Liver (tissue), 3 donors: ENCODE data around the gene CROCC2.

Source experiments
- EGR1 ChIP-seq, 2 donors: IDR thresholded peaks; 2 replicates each; pipeline ENCODE4 v1.6.1; 2016 to 2018; ENCODE audit warnings: antibody characterized with exemption in 2 of 2, low read depth in 2 of 2
- GABPA ChIP-seq, 2 donors: IDR thresholded peaks in 1 of 2; conservative IDR thresholded peaks in 1 of 2; 2 replicates each; pipeline ENCODE4 v1.6.1; 2016; ENCODE audit warnings: antibody characterized with exemption in 2 of 2, mild to moderate bottlenecking in 1 of 2, moderate library complexity in 1 of 2
- JUND ChIP-seq, 2 donors: IDR thresholded peaks; 2 replicates each; pipeline ENCODE4 v1.6.1; 2016; ENCODE audit warnings: antibody characterized with exemption in 2 of 2
- RAD21 ChIP-seq, 2 donors: IDR thresholded peaks; 2 replicates each; pipeline ENCODE4 v1.6.1; 2016; ENCODE audit warnings: antibody characterized with exemption in 2 of 2, mild to moderate bottlenecking in 2 of 2
- RXRA ChIP-seq, 2 donors: IDR thresholded peaks; 2 replicates each; pipeline ENCODE4 v1.6.1; 2017 to 2018; ENCODE audit warnings: antibody characterized with exemption in 2 of 2, mild to moderate bottlenecking in 1 of 2
- SP1 ChIP-seq: IDR thresholded peaks from 2 replicates; pipeline ENCODE4 v1.6.1; 2018; ENCODE audit warnings: antibody characterized with exemption, mild to moderate bottlenecking
- TAF1 ChIP-seq: conservative IDR thresholded peaks from 2 replicates; pipeline ENCODE4 v1.6.1; 2016; ENCODE audit warnings: antibody characterized with exemption, mild to moderate bottlenecking
- YY1 ChIP-seq: IDR thresholded peaks from 2 replicates; pipeline ENCODE4 v1.6.1; 2016; ENCODE audit warnings: antibody characterized with exemption, mild to moderate bottlenecking
- TF ChIP-seq, protein P1 (sequence below): fragments of 150-350 bp; IDR thresholded peaks from 2 replicates; pipeline ENCODE4 v1.5.1; 2017; ENCODE audit warnings: improper control_type of control experiment, low read depth, low read length; ENCODE audit not compliant: missing input control
- TF ChIP-seq, protein P2 (sequence below): IDR thresholded peaks from 2 replicates; pipeline ENCODE4 v1.6.1; 2016; ENCODE audit warnings: antibody characterized with exemption
- TF ChIP-seq, protein P3 (sequence below): IDR thresholded peaks from 2 replicates; pipeline ENCODE4 v1.6.1; 2016; ENCODE audit warnings: antibody characterized with exemption, mild to moderate bottlenecking
- donor health status: healthy.
- donor health status: healthy.

DNA sequence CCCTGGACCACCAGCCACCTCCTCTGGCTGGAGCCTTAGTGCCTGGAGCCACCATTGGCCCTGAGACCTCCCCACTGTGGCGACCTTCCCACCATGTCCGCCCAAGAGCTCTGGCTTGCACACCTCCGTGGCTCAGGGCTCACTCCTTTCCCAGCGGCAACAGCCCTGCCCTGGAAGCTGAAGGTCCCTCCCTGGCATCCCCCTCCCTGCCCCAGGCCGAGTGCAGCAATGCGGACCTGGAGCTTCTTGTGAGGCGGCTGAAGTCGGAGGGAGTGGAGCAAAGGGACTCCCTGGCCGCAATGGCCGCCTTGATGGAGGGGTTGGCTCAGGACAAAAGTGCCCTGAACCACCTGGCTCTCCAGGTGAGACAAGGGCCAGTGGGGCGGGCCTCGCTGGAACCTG is 28.6 kb downstream of the CROCC2 start:
- TF ChIP-seq RXRA (IDR thresholded peaks at IDR 0.05): no peak
- TF ChIP-seq YY1: no peak
- TF ChIP-seq, protein P1, sequence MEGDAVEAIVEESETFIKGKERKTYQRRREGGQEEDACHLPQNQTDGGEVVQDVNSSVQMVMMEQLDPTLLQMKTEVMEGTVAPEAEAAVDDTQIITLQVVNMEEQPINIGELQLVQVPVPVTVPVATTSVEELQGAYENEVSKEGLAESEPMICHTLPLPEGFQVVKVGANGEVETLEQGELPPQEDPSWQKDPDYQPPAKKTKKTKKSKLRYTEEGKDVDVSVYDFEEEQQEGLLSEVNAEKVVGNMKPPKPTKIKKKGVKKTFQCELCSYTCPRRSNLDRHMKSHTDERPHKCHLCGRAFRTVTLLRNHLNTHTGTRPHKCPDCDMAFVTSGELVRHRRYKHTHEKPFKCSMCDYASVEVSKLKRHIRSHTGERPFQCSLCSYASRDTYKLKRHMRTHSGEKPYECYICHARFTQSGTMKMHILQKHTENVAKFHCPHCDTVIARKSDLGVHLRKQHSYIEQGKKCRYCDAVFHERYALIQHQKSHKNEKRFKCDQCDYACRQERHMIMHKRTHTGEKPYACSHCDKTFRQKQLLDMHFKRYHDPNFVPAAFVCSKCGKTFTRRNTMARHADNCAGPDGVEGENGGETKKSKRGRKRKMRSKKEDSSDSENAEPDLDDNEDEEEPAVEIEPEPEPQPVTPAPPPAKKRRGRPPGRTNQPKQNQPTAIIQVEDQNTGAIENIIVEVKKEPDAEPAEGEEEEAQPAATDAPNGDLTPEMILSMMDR: no peak
- TF ChIP-seq SP1: no peak
- no peak for TF ChIP-seq RAD21 (IDR thresholded peaks at IDR 0.05)
- TF ChIP-seq EGR1 (IDR thresholded peaks at IDR 0.05; ENCODE audit: low read depth in 2 of 2): no peak
- TF ChIP-seq, protein P2, sequence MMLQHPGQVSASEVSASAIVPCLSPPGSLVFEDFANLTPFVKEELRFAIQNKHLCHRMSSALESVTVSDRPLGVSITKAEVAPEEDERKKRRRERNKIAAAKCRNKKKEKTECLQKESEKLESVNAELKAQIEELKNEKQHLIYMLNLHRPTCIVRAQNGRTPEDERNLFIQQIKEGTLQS: no peak
- TF ChIP-seq, protein P3, sequence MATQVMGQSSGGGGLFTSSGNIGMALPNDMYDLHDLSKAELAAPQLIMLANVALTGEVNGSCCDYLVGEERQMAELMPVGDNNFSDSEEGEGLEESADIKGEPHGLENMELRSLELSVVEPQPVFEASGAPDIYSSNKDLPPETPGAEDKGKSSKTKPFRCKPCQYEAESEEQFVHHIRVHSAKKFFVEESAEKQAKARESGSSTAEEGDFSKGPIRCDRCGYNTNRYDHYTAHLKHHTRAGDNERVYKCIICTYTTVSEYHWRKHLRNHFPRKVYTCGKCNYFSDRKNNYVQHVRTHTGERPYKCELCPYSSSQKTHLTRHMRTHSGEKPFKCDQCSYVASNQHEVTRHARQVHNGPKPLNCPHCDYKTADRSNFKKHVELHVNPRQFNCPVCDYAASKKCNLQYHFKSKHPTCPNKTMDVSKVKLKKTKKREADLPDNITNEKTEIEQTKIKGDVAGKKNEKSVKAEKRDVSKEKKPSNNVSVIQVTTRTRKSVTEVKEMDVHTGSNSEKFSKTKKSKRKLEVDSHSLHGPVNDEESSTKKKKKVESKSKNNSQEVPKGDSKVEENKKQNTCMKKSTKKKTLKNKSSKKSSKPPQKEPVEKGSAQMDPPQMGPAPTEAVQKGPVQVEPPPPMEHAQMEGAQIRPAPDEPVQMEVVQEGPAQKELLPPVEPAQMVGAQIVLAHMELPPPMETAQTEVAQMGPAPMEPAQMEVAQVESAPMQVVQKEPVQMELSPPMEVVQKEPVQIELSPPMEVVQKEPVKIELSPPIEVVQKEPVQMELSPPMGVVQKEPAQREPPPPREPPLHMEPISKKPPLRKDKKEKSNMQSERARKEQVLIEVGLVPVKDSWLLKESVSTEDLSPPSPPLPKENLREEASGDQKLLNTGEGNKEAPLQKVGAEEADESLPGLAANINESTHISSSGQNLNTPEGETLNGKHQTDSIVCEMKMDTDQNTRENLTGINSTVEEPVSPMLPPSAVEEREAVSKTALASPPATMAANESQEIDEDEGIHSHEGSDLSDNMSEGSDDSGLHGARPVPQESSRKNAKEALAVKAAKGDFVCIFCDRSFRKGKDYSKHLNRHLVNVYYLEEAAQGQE: no peak
- TF ChIP-seq GABPA (IDR thresholded peaks at IDR 0.05 in 1 of 2, conservative IDR thresholded peaks at IDR 0.05 in 1 of 2): no peak
- TF ChIP-seq JUND (IDR thresholded peaks at IDR 0.05): no peak
- TF ChIP-seq TAF1: no peak
